ENCODE results near the gene ATG4C.

DNA sequence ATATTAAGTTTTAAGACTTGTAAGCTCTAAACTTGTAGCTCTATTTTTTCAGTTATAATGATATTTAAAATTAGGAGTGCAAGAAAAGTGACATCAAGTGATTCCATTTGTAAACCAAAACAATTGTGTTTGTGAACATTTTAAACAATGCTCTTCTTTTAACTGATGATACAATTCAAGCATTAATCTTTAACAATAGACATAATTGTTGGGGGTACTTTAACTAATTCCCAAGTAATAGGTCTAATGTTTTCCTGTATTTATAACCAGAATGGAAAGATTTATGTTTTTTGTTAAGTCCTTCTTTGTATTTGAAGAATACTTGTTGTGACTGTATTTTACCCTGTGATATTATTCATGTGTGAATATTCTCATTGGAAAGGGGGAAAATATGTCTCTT, 6.8 kb downstream of the ATG4C start:
- TF ChIP-seq, protein P1, sequence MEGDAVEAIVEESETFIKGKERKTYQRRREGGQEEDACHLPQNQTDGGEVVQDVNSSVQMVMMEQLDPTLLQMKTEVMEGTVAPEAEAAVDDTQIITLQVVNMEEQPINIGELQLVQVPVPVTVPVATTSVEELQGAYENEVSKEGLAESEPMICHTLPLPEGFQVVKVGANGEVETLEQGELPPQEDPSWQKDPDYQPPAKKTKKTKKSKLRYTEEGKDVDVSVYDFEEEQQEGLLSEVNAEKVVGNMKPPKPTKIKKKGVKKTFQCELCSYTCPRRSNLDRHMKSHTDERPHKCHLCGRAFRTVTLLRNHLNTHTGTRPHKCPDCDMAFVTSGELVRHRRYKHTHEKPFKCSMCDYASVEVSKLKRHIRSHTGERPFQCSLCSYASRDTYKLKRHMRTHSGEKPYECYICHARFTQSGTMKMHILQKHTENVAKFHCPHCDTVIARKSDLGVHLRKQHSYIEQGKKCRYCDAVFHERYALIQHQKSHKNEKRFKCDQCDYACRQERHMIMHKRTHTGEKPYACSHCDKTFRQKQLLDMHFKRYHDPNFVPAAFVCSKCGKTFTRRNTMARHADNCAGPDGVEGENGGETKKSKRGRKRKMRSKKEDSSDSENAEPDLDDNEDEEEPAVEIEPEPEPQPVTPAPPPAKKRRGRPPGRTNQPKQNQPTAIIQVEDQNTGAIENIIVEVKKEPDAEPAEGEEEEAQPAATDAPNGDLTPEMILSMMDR (IDR thresholded peaks at IDR 0.05): no peak
- no peak for TF ChIP-seq POLR2A (IDR thresholded peaks at IDR 0.05)
